Measurements from ENCODE around the gene SORD.

DNA sequence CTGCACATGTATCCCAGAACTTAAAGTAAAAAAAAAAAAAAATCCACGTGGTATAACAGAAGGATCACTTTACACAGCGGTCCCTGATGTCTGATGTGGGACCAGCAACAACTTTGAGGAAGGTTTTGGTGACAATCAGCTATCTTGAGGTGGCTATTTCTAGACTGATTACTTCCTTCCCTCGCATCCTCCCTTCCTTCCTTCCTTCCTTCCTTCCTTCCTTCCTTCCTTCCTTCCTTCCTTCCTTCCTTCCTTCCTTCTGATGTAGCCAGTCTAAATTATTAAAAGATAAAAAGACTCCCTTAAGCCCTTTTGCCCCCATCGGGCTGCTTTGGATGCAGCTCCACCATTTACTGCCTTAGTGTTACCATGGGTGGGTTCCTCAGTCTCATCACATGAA is 14.9 kb downstream of the SORD start:
- TF ChIP-seq CTCF (conservative IDR thresholded peaks at IDR 0.05) (no peak), ZFX (IDR thresholded peaks at IDR 0.05) (no peak)
